Measurements from ENCODE around the gene PSME4.
"Not testable (repeated sequence)": the region's sequence is repeated elsewhere in the genome, so short reads cannot be mapped to it uniquely, and the experiment has no call there.

Gene PSME4

GRCh38 chr2:53964257-53964952 is 6.4 kb downstream of the PSME4 start:
- no peak overlapping the region for H3K4me3 ChIP-seq (ENCODE audit: low read depth in 1 of 2, low read length in 2 of 2)
- no peaks in the 10 kb centered on the region for H3K36me3 ChIP-seq (ENCODE audit: control insufficient read depth in 1 of 2, insufficient read depth in 2 of 2, low read length in 2 of 2)
- H3K27me3 ChIP-seq (ENCODE audit: control insufficient read depth in 1 of 2, insufficient read depth in 2 of 2, low read length in 2 of 2): no peaks in the 10 kb centered on the region
- no peak overlapping the region for H3K27ac ChIP-seq (ENCODE audit: low read depth, low read length)
- no peaks in the 10 kb centered on the region for H3K9me3 ChIP-seq (ENCODE audit: control insufficient read depth in 1 of 2, low read length in 2 of 2)
- H3K9ac ChIP-seq (ENCODE audit: low read depth in 1 of 2, low read length in 2 of 2): no peak overlapping the region
- H3K4me1 ChIP-seq (ENCODE audit: control insufficient read depth in 1 of 2, insufficient read depth in 2 of 2, low read length in 2 of 2): peaks cover 10 to 23% of the 10 kb centered on the region in 2 donors

- H3K9ac ChIP-seq (ENCODE audit: low read depth in 1 of 2, low read length in 2 of 2): not testable (repeated sequence)
Observed at GRCh38 chr2:53961478-53962216, 9.1 kb downstream of the PSME4 start.

GRCh38 chr2:53960476-53960875 is 10.3 kb downstream of the PSME4 start:
- peaks cover 0 to 9% of the 10 kb centered on the region in 2 donors for H3K4me1 ChIP-seq (ENCODE audit: control insufficient read depth in 1 of 2, insufficient read depth in 2 of 2, low read length in 2 of 2)
- H3K27ac ChIP-seq (ENCODE audit: low read depth, low read length): no peak overlapping the region
- H3K36me3 ChIP-seq (ENCODE audit: control insufficient read depth in 1 of 2, insufficient read depth in 2 of 2, low read length in 2 of 2): no peaks in the 10 kb centered on the region
- no peak overlapping the region for H3K9ac ChIP-seq (ENCODE audit: low read depth in 1 of 2, low read length in 2 of 2)
- no peaks in the 10 kb centered on the region for H3K9me3 ChIP-seq (ENCODE audit: control insufficient read depth in 1 of 2, low read length in 2 of 2)
- H3K27me3 ChIP-seq (ENCODE audit: control insufficient read depth in 1 of 2, insufficient read depth in 2 of 2, low read length in 2 of 2): no peaks in the 10 kb centered on the region
- H3K4me3 ChIP-seq (ENCODE audit: low read depth in 1 of 2, low read length in 2 of 2): no peak overlapping the region

More at GRCh38 chr2:53961478-53962216, 9.1 kb downstream of the PSME4 start:
- H3K27me3 ChIP-seq (ENCODE audit: control insufficient read depth in 1 of 2, insufficient read depth in 2 of 2, low read length in 2 of 2); H3K9me3 ChIP-seq (ENCODE audit: control insufficient read depth in 1 of 2, low read length in 2 of 2); H3K4me3 ChIP-seq (ENCODE audit: low read depth in 1 of 2, low read length in 2 of 2); H3K36me3 ChIP-seq (ENCODE audit: control insufficient read depth in 1 of 2, insufficient read depth in 2 of 2, low read length in 2 of 2); H3K27ac ChIP-seq (ENCODE audit: low read depth, low read length); H3K4me1 ChIP-seq (ENCODE audit: control insufficient read depth in 1 of 2, insufficient read depth in 2 of 2, low read length in 2 of 2): not testable (repeated sequence)

GRCh38 chr2:53958443-53958842 is 12.3 kb downstream of the PSME4 start:
- Histone ChIP-seq H3K27me3 (ENCODE audit: control insufficient read depth in 1 of 2, insufficient read depth in 2 of 2, low read length in 2 of 2) (no peaks in the 10 kb centered on the region), H3K9ac (ENCODE audit: low read depth in 1 of 2, low read length in 2 of 2) (no peak overlapping the region), H3K4me3 (ENCODE audit: low read depth in 1 of 2, low read length in 2 of 2) (no peak overlapping the region), H3K4me1 (ENCODE audit: control insufficient read depth in 1 of 2, insufficient read depth in 2 of 2, low read length in 2 of 2) (no peaks in the 10 kb centered on the region), H3K9me3 (ENCODE audit: control insufficient read depth in 1 of 2, low read length in 2 of 2) (no peaks in the 10 kb centered on the region), H3K36me3 (ENCODE audit: control insufficient read depth in 1 of 2, insufficient read depth in 2 of 2, low read length in 2 of 2) (no peaks in the 10 kb centered on the region), H3K27ac (ENCODE audit: low read depth, low read length) (no peak overlapping the region)

GRCh38 chr2:53952519-53952918 is 18.3 kb downstream of the PSME4 start:
- no peaks in the 10 kb centered on the region for H3K27me3 ChIP-seq (ENCODE audit: control insufficient read depth in 1 of 2, insufficient read depth in 2 of 2, low read length in 2 of 2)
- H3K9ac ChIP-seq (ENCODE audit: low read depth in 1 of 2, low read length in 2 of 2): no peak overlapping the region
- no peak overlapping the region for H3K27ac ChIP-seq (ENCODE audit: low read depth, low read length)
- H3K4me3 ChIP-seq (ENCODE audit: low read depth in 1 of 2, low read length in 2 of 2): no peak overlapping the region
- H3K9me3 ChIP-seq (ENCODE audit: control insufficient read depth in 1 of 2, low read length in 2 of 2): no peaks in the 10 kb centered on the region
- H3K4me1 ChIP-seq (ENCODE audit: control insufficient read depth in 1 of 2, insufficient read depth in 2 of 2, low read length in 2 of 2): peaks cover 3 to 4% of the 10 kb centered on the region in 2 donors
- peaks cover 0 to 9% of the 10 kb centered on the region in 2 donors for H3K36me3 ChIP-seq (ENCODE audit: control insufficient read depth in 1 of 2, insufficient read depth in 2 of 2, low read length in 2 of 2)

GRCh38 chr2:53949457-53949856 is 21.3 kb downstream of the PSME4 start:
- Histone ChIP-seq H3K4me3 (ENCODE audit: low read depth in 1 of 2, low read length in 2 of 2) (no peak overlapping the region), H3K9me3 (ENCODE audit: control insufficient read depth in 1 of 2, low read length in 2 of 2) (no peaks in the 10 kb centered on the region), H3K27me3 (ENCODE audit: control insufficient read depth in 1 of 2, insufficient read depth in 2 of 2, low read length in 2 of 2) (no peaks in the 10 kb centered on the region), H3K9ac (ENCODE audit: low read depth in 1 of 2, low read length in 2 of 2) (no peak overlapping the region), H3K36me3 (ENCODE audit: control insufficient read depth in 1 of 2, insufficient read depth in 2 of 2, low read length in 2 of 2) (peaks cover 0 to 30% of the 10 kb centered on the region in 2 donors), H3K4me1 (ENCODE audit: control insufficient read depth in 1 of 2, insufficient read depth in 2 of 2, low read length in 2 of 2) (peaks cover 3 to 4% of the 10 kb centered on the region in 2 donors), H3K27ac (ENCODE audit: low read depth, low read length) (no peak overlapping the region)

GRCh38 chr2:53945538-53945937 is 25.3 kb downstream of the PSME4 start:
- Histone ChIP-seq H3K27me3 (ENCODE audit: control insufficient read depth in 1 of 2, insufficient read depth in 2 of 2, low read length in 2 of 2) (no peaks in the 10 kb centered on the region), H3K4me3 (ENCODE audit: low read depth in 1 of 2, low read length in 2 of 2) (no peak overlapping the region), H3K9me3 (ENCODE audit: control insufficient read depth in 1 of 2, low read length in 2 of 2) (no peaks in the 10 kb centered on the region), H3K4me1 (ENCODE audit: control insufficient read depth in 1 of 2, insufficient read depth in 2 of 2, low read length in 2 of 2) (peaks cover 3 to 10% of the 10 kb centered on the region in 2 donors), H3K36me3 (ENCODE audit: control insufficient read depth in 1 of 2, insufficient read depth in 2 of 2, low read length in 2 of 2) (peaks cover 0 to 42% of the 10 kb centered on the region in 2 donors), H3K9ac (ENCODE audit: low read depth in 1 of 2, low read length in 2 of 2) (no peak overlapping the region), H3K27ac (ENCODE audit: low read depth, low read length) (no peak overlapping the region)

GRCh38 chr2:53944542-53944941 is 26.3 kb downstream of the PSME4 start:
- H3K27me3 ChIP-seq (ENCODE audit: control insufficient read depth in 1 of 2, insufficient read depth in 2 of 2, low read length in 2 of 2): no peaks in the 10 kb centered on the region
- peaks cover 0 to 6% of the 10 kb centered on the region in 2 donors for H3K4me1 ChIP-seq (ENCODE audit: control insufficient read depth in 1 of 2, insufficient read depth in 2 of 2, low read length in 2 of 2)
- peaks cover 0 to 42% of the 10 kb centered on the region in 2 donors for H3K36me3 ChIP-seq (ENCODE audit: control insufficient read depth in 1 of 2, insufficient read depth in 2 of 2, low read length in 2 of 2)
- H3K27ac ChIP-seq (ENCODE audit: low read depth, low read length): no peak overlapping the region
- no peaks in the 10 kb centered on the region for H3K9me3 ChIP-seq (ENCODE audit: control insufficient read depth in 1 of 2, low read length in 2 of 2)
- H3K9ac ChIP-seq (ENCODE audit: low read depth in 1 of 2, low read length in 2 of 2): no peak overlapping the region
- no peak overlapping the region for H3K4me3 ChIP-seq (ENCODE audit: low read depth in 1 of 2, low read length in 2 of 2)

GRCh38 chr2:53942280-53942679 is 28.5 kb downstream of the PSME4 start:
- Histone ChIP-seq H3K27ac (ENCODE audit: low read depth, low read length) (no peak overlapping the region), H3K36me3 (ENCODE audit: control insufficient read depth in 1 of 2, insufficient read depth in 2 of 2, low read length in 2 of 2) (peaks cover 4 to 44% of the 10 kb centered on the region in 2 donors)

GRCh38 chr2:53941749-53942148 is 29.0 kb downstream of the PSME4 start:
- Histone ChIP-seq H3K9ac (ENCODE audit: low read depth in 1 of 2, low read length in 2 of 2) (no peak overlapping the region), H3K27ac (ENCODE audit: low read depth, low read length) (no peak overlapping the region), H3K4me1 (ENCODE audit: control insufficient read depth in 1 of 2, insufficient read depth in 2 of 2, low read length in 2 of 2) (peaks cover 0 to 6% of the 10 kb centered on the region in 2 donors), H3K4me3 (ENCODE audit: low read depth in 1 of 2, low read length in 2 of 2) (no peak overlapping the region), H3K27me3 (ENCODE audit: control insufficient read depth in 1 of 2, insufficient read depth in 2 of 2, low read length in 2 of 2) (no peaks in the 10 kb centered on the region), H3K9me3 (ENCODE audit: control insufficient read depth in 1 of 2, low read length in 2 of 2) (no peaks in the 10 kb centered on the region), H3K36me3 (ENCODE audit: control insufficient read depth in 1 of 2, insufficient read depth in 2 of 2, low read length in 2 of 2) (peaks cover 8 to 42% of the 10 kb centered on the region in 2 donors)

More at GRCh38 chr2:53942280-53942679, 28.5 kb downstream of the PSME4 start:
- Histone ChIP-seq H3K27me3 (ENCODE audit: control insufficient read depth in 1 of 2, insufficient read depth in 2 of 2, low read length in 2 of 2) (no peaks in the 10 kb centered on the region), H3K9ac (ENCODE audit: low read depth in 1 of 2, low read length in 2 of 2) (no peak overlapping the region), H3K4me3 (ENCODE audit: low read depth in 1 of 2, low read length in 2 of 2) (no peak overlapping the region), H3K9me3 (ENCODE audit: control insufficient read depth in 1 of 2, low read length in 2 of 2) (no peaks in the 10 kb centered on the region), H3K4me1 (ENCODE audit: control insufficient read depth in 1 of 2, insufficient read depth in 2 of 2, low read length in 2 of 2) (peaks cover 0 to 6% of the 10 kb centered on the region in 2 donors)

All from duodenal mucosa (tissue), 2 donors.